H9 (cell line): ENCODE results near the gene PLCZ1. TPM values are rescaled to one million over a fixed set of nuclear protein-coding genes. Genes with fewer than 3 reads are reported as not detected.

Experiments used
- DNase-seq: peaks from one replicate; pipeline ENCODE4 v3.0.0-alpha.2; 2017
- H2AFZ ChIP-seq: one replicate; pipeline ENCODE4 v1.6.1; 2013; ENCODE audit warnings: mild to moderate bottlenecking, low read length, control low read depth, moderate library complexity
- H2AK5ac ChIP-seq: 2 replicates; pipeline ENCODE4 v1.6.1; 2013; ENCODE audit warnings: low read length, control low read depth, mixed read lengths; ENCODE audit not compliant: insufficient read length
- H2BK120ac ChIP-seq: one replicate; pipeline ENCODE4 v1.6.1; 2013; ENCODE audit warnings: low read depth, mild to moderate bottlenecking, low read length, control low read depth, inconsistent platforms; ENCODE audit not compliant: poor library complexity, severe bottlenecking
- H2BK12ac ChIP-seq: 2 replicates; pipeline ENCODE4 v1.6.1; 2013; ENCODE audit warnings: low read length, control low read depth, mixed read lengths, low read depth; ENCODE audit not compliant: insufficient read length
- H2BK15ac ChIP-seq: 2 replicates; pipeline ENCODE4 v1.6.1; 2013; ENCODE audit warnings: low read depth, low read length, control low read depth
- H2BK20ac ChIP-seq: one replicate; pipeline ENCODE4 v1.6.1; 2013; ENCODE audit warnings: low read depth, mild to moderate bottlenecking, low read length, control low read depth, inconsistent platforms; ENCODE audit not compliant: poor library complexity, severe bottlenecking
- H2BK5ac ChIP-seq: 2 replicates; pipeline ENCODE4 v1.6.1; 2013; ENCODE audit warnings: low read length, control low read depth, mixed read lengths; ENCODE audit not compliant: insufficient read length
- H3K14ac ChIP-seq: 2 replicates; pipeline ENCODE4 v1.6.1; 2013; ENCODE audit warnings: low read length, control low read depth; ENCODE audit not compliant: insufficient read depth
- H3K18ac ChIP-seq: 2 replicates; pipeline ENCODE4 v1.6.1; 2013; ENCODE audit warnings: low read depth, mild to moderate bottlenecking, mixed read lengths, low read length, control low read depth; ENCODE audit not compliant: insufficient read length
- H3K23ac ChIP-seq: 2 replicates; pipeline ENCODE4 v1.6.1; 2013; ENCODE audit warnings: low read length, control low read depth, mixed read lengths, low read depth; ENCODE audit not compliant: insufficient read length
- H3K23me2 ChIP-seq: 2 replicates; pipeline ENCODE4 v1.6.1; 2013; ENCODE audit warnings: low read depth, mild to moderate bottlenecking, mixed read lengths, low read length, control low read depth; ENCODE audit not compliant: insufficient read length, poor library complexity, severe bottlenecking
- H3K27ac ChIP-seq: 2 replicates; pipeline ENCODE4 v1.5.1; 2013; ENCODE audit warnings: low read length, control low read depth, mixed read lengths, low read depth; ENCODE audit not compliant: insufficient read length
- H3K27me3 ChIP-seq: 2 replicates; pipeline ENCODE4 v1.6.1; 2013; ENCODE audit warnings: low read length, control low read depth, inconsistent platforms; ENCODE audit not compliant: insufficient read depth
- H3K4ac ChIP-seq: 2 replicates; pipeline ENCODE4 v1.6.1; 2013; ENCODE audit warnings: low read depth, mild to moderate bottlenecking, control low read depth, inconsistent platforms, low read length, moderate library complexity
- H3K4me1 ChIP-seq: 2 replicates; pipeline ENCODE4 v1.6.1; 2013; ENCODE audit warnings: low read length, control low read depth, inconsistent platforms; ENCODE audit not compliant: insufficient read depth
- H3K4me2 ChIP-seq: 2 replicates; pipeline ENCODE4 v1.6.1; 2013; ENCODE audit warnings: low read length, control low read depth, mixed read lengths; ENCODE audit not compliant: insufficient read length, insufficient read depth
- H3K56ac ChIP-seq: 2 replicates; pipeline ENCODE4 v1.6.1; 2013; ENCODE audit warnings: low read depth, mild to moderate bottlenecking, mixed read lengths, low read length, control low read depth; ENCODE audit not compliant: insufficient read length
- H3K79me1 ChIP-seq: 2 replicates; pipeline ENCODE4 v1.6.1; 2013; ENCODE audit warnings: low read depth, mild to moderate bottlenecking, moderate library complexity, low read length, control low read depth, inconsistent platforms; ENCODE audit not compliant: insufficient read depth, poor library complexity, severe bottlenecking
- H3K79me2 ChIP-seq: 2 replicates; pipeline ENCODE4 v1.6.1; 2013; ENCODE audit warnings: low read length, control low read depth, inconsistent platforms; ENCODE audit not compliant: insufficient read depth
- H3K9ac ChIP-seq: 2 replicates; pipeline ENCODE4 v1.6.1; 2013; ENCODE audit warnings: low read length, control low read depth, mixed read lengths; ENCODE audit not compliant: insufficient read length; ENCODE audit errors: extremely low read depth
- H3K9me3 ChIP-seq: one replicate; pipeline ENCODE4 v1.6.1; 2013; ENCODE audit warnings: low read depth, low read length, inconsistent platforms; ENCODE audit not compliant: control insufficient read depth
- H3T11ph ChIP-seq: one replicate; pipeline ENCODE4 v1.6.1; 2013; ENCODE audit warnings: mild to moderate bottlenecking, low read length, control low read depth, inconsistent platforms
- H4K20me1 ChIP-seq: one replicate; pipeline ENCODE4 v1.6.1; 2013; ENCODE audit not compliant: control insufficient read depth, insufficient read length, insufficient read depth
- H4K5ac ChIP-seq: 2 replicates; pipeline ENCODE4 v1.6.1; 2013; ENCODE audit warnings: low read depth, mild to moderate bottlenecking, mixed read lengths, low read length, control low read depth; ENCODE audit not compliant: insufficient read length
- H4K8ac ChIP-seq: replicated peaks from 2 replicates; pipeline ENCODE4 v1.6.1; 2013; ENCODE audit warnings: low read length, control low read depth, mixed read lengths, low read depth; ENCODE audit not compliant: insufficient read length
- H4K91ac ChIP-seq: 2 replicates; pipeline ENCODE4 v1.6.1; 2013; ENCODE audit warnings: low read depth, mild to moderate bottlenecking, moderate library complexity, mixed read lengths, low read length, control low read depth; ENCODE audit not compliant: insufficient read length
- H3K27ac Mint-ChIP-seq, 3 experiments: 2 replicates in 2 of 3; 3 replicates in 1 of 3; pipeline ENCODE4 v1.8.0; 2020 to 2021; ENCODE audit warnings: mixed read lengths in 3 of 3, mild to moderate bottlenecking in 1 of 3, moderate library complexity in 1 of 3
- H3K27me3 Mint-ChIP-seq: 2 replicates; pipeline ENCODE4 v1.8.0; 2021; ENCODE audit warnings: low read depth, mild to moderate bottlenecking, moderate library complexity, mixed read lengths
- H3K36me3 Mint-ChIP-seq, 3 experiments: 2 replicates in 2 of 3; 3 replicates in 1 of 3; pipeline ENCODE4 v1.8.0; 2020 to 2021; ENCODE audit warnings: low read depth in 3 of 3, mixed read lengths in 3 of 3; ENCODE audit not compliant: insufficient read depth in 1 of 3
- H3K4me1 Mint-ChIP-seq, 2 experiments: 2 replicates each; pipeline ENCODE4 v1.8.0; 2020; ENCODE audit warnings: mixed read lengths in 2 of 2
- H3K4me3 Mint-ChIP-seq, 2 experiments: 2 replicates in 1 of 2; 3 replicates in 1 of 2; pipeline ENCODE4 v1.8.0; 2020 to 2021; ENCODE audit warnings: mild to moderate bottlenecking in 2 of 2, mixed read lengths in 2 of 2, moderate library complexity in 1 of 2
- H3K9me3 Mint-ChIP-seq, 2 experiments: 2 replicates in 1 of 2; 3 replicates in 1 of 2; pipeline ENCODE4 v1.8.0; 2020; ENCODE audit warnings: mild to moderate bottlenecking in 2 of 2, mixed read lengths in 2 of 2, moderate library complexity in 1 of 2
- CTCF ChIP-seq: fragments of 200-600 bp; sonication (generic); conservative IDR thresholded peaks from 3 replicates; pipeline ENCODE4 v1.8.0; 2021; ENCODE audit warnings: antibody characterized with exemption, mild to moderate bottlenecking
- WGBS: extraction: QIAGEN DNeasy Blood & Tissue Kit; methylation state at CpG from one replicate; pipeline ENCODE4 v1.1.7; 2013; ENCODE audit warnings: missing lambda C conversion rate, low lambda C conversion rate, mixed read lengths; ENCODE audit not compliant: insufficient read length; ENCODE audit errors: extremely low coverage; 5-methylcytosine and 5-hydroxymethylcytosine counted together
- total RNA-seq: library from RNA; stranded (reverse); gene quantifications from 2 replicates; pipeline ENCODE4 v1.2.1, GENCODE V29; 2021

The PLCZ1 gene
- total RNA-seq, 1 experiment from 2014 or later = not detected

- no peaks in the 10 kb centered on the region for H4K20me1 ChIP-seq
- H3K4ac ChIP-seq = no peak overlapping the region
- no peak overlapping the region for H2BK120ac ChIP-seq
- no peaks in the 10 kb centered on the region for H3K79me1 ChIP-seq
- no peak overlapping the region for H4K5ac ChIP-seq
- peaks cover 6% of the 10 kb centered on the region; the same call in 1 of the 2 replicates for H3K4me1 ChIP-seq
- no peaks in the 10 kb centered on the region for H3K9me3 Mint-ChIP-seq
- TF ChIP-seq CTCF = no peak
- H2BK12ac ChIP-seq = no peak overlapping the region
- no peak overlapping the region for H3K56ac ChIP-seq
- no CpG with 5 or more reads among the region's 6 CpGs for WGBS
- H4K91ac ChIP-seq = no peak overlapping the region
- no peak overlapping the region for H3K4me2 ChIP-seq
- H3K27me3 ChIP-seq = no peaks in the 10 kb centered on the region
- no peak overlapping the region for H2AK5ac ChIP-seq
- H3K9ac ChIP-seq = no peak overlapping the region
- no peak overlapping the region for H3K23ac ChIP-seq
- no peak overlapping the region for H2BK20ac ChIP-seq
- no peaks in the 10 kb centered on the region for H3K23me2 ChIP-seq
- peaks cover 70 to 73% of the 10 kb centered on the region in 2 experiments for H3K4me1 Mint-ChIP-seq
- H2BK5ac ChIP-seq = no peak overlapping the region
- H3K14ac ChIP-seq = no peak overlapping the region; the same call in 1 of the 2 replicates
- no peak overlapping the region for H4K8ac ChIP-seq
- H2BK15ac ChIP-seq = no peak overlapping the region
- no peaks in the 10 kb centered on the region for H3K9me3 ChIP-seq
- H3K27ac Mint-ChIP-seq = peak overlapping the region; percentile 95 to 99 (median 99)
- DNase-seq = peak; percentile 73
- no peak overlapping the region for H3T11ph ChIP-seq
- peaks cover 0 to 4% (median 0%) of the 10 kb centered on the region in 3 experiments; a peak in 1 of 7 replicates for H3K36me3 Mint-ChIP-seq
- no peaks in the 10 kb centered on the region for H3K79me2 ChIP-seq
- H3K27ac ChIP-seq = peak overlapping the region; percentile 12
- no peak overlapping the region for H3K18ac ChIP-seq
- peak overlapping the region; percentile 27 to 66 for H3K4me3 Mint-ChIP-seq
- no peaks in the 10 kb centered on the region for H3K27me3 Mint-ChIP-seq
- H2AFZ ChIP-seq = no peak overlapping the region
These were observed 14.6 kb upstream of the PLCZ1 start for GRCh38 chr12:18752280-18752920.
